Myocyte (in vitro differentiated cells): Measurements from ENCODE around the gene CFAP107. TPM values are rescaled to one million over a fixed set of nuclear protein-coding genes. Genes with fewer than 3 reads are reported as not detected.
"Not testable (repeated sequence)": the region's sequence is repeated elsewhere in the genome, so short reads cannot be mapped to it uniquely, and the experiment has no call there.

Experiments used
- DNase-seq: peaks from one replicate; pipeline ENCODE4 v3.0.0-alpha.2; 2012; ENCODE audit warnings: low read depth
- total RNA-seq: library from RNA; depleted of rRNA; stranded (reverse); fragments of >200 nt; gene quantifications from 2 replicates; pipeline ENCODE4 v1.2.3, GENCODE V29; 2014

CFAP107 gene
- total RNA-seq, 1 donor from 2014 or later, result not detected

GRCh38 chr1:12776801-12777557 lies 31.0 kb downstream of the CFAP107 start:
- DNase-seq, result no peak

- no peak for DNase-seq
Measured at GRCh38 chr1:12778061-12778460, 32.1 kb downstream of the CFAP107 start.

- peak; percentile 0 for DNase-seq
Measured at GRCh38 chr1:12778907-12779306, 32.9 kb downstream of the CFAP107 start.

- not testable (repeated sequence) for DNase-seq
Measured at GRCh38 chr1:12781488-12781887, 35.5 kb downstream of the CFAP107 start.

GRCh38 chr1:12783783-12784182 lies 37.8 kb downstream of the CFAP107 start:
- not testable (repeated sequence) for DNase-seq

GRCh38 chr1:12784729-12785128 lies 38.7 kb downstream of the CFAP107 start:
- DNase-seq, result peak; percentile 2

GRCh38 chr1:12791097-12791496 lies 45.1 kb downstream of the CFAP107 start, which contains the start of gene PRAMEF1:
TSS of gene PRAMEF1 (plus strand) at chr1:12791397. CDS start at chr1:12793228, 1,831 bp downstream.
- DNase-seq, result not testable (repeated sequence)

GRCh38 chr1:12798911-12799310 lies 52.9 kb downstream of the CFAP107 start:
- no peak for DNase-seq

- no peak for DNase-seq
Measured at GRCh38 chr1:12799730-12800129, 53.7 kb downstream of the CFAP107 start.

GRCh38 chr1:12809933-12810332 lies 63.9 kb downstream of the CFAP107 start:
- DNase-seq, result no peak

- DNase-seq, result no peak
Measured at GRCh38 chr1:12810691-12811408, 64.8 kb downstream of the CFAP107 start.

- DNase-seq, result no peak
Measured at GRCh38 chr1:12811409-12811784, 65.4 kb downstream of the CFAP107 start.

Other genes with a start within 250 kb of the CFAP107 start
- gene DHRS3, start 128.0 kb upstream of the CFAP107 start, total RNA-seq, result 0.21 TPM in 1 of 2 replicates, not detected in the other
- not detected in 2 replicates for gene AADACL4, start 102.1 kb upstream of the CFAP107 start, total RNA-seq
- gene AADACL3, start 30.1 kb upstream of the CFAP107 start, total RNA-seq, result not detected in 2 replicates
- not detected in 2 replicates for gene PRAMEF12, start 27.5 kb downstream of the CFAP107 start, total RNA-seq
- not detected in 2 replicates for gene PRAMEF1, start 45.2 kb downstream of the CFAP107 start, total RNA-seq
- gene PRAMEF11, start 85.2 kb downstream of the CFAP107 start, total RNA-seq, result not detected in 2 replicates
- not detected in 2 replicates for gene HNRNPCL1, start 102.5 kb downstream of the CFAP107 start, total RNA-seq
- not detected in 2 replicates for gene PRAMEF2, start 110.9 kb downstream of the CFAP107 start, total RNA-seq
- gene PRAMEF4, start 140.0 kb downstream of the CFAP107 start, total RNA-seq, result not detected in 2 replicates
- not detected in 2 replicates for gene PRAMEF10, start 152.1 kb downstream of the CFAP107 start, total RNA-seq
- not detected in 2 replicates for gene PRAMEF7, start 170.4 kb downstream of the CFAP107 start, total RNA-seq
- not detected in 2 replicates for gene PRAMEF6, start 201.4 kb downstream of the CFAP107 start, total RNA-seq